Measurements from ENCODE around the gene NUP58.

GRCh38 chr13:25281935-25282332 lies 19.5 kb upstream of the NUP58 start:
- TF ChIP-seq CTCF (IDR thresholded peaks at IDR 0.05) (no peak), POLR2A (IDR thresholded peaks at IDR 0.05) (no peak)

All from esophagus squamous epithelium (tissue), 4 donors.